Naive thymus-derived CD4-positive, alpha-beta T cell (primary cell): ENCODE results near the gene SLC40A1. TPM values are rescaled to one million over a fixed set of nuclear protein-coding genes. Genes with fewer than 3 reads are reported as not detected.

ENCODE experiments used
- ATAC-seq: fragments of 150-1000 bp; cut with Tn5 transposase; 2 replicates; pipeline ENCODE4 v1.10.0; 2021; ENCODE audit warnings: mild to moderate bottlenecking, moderate library complexity
- CTCF ChIA-PET: fragments of 350-600 bp; sonication (Branson Sonifier 250); formaldehyde crosslinking; loops from one replicate; lab custom pipeline; 2021; ENCODE audit warnings: antibody characterized with exemption; lab: Charles Lee
- POLR2A ChIA-PET: fragments of 350-600 bp; sonication (Branson Sonifier 250); formaldehyde crosslinking; loops from one replicate; lab custom pipeline; 2021; ENCODE audit warnings: antibody characterized with exemption, inconsistent platforms; lab: Charles Lee
- DNase-seq, 9 donors: peaks; one replicate each; pipeline versions ENCODE4 v3.0.0 to v3.0.0-alpha.2; 2020 to 2022; ENCODE audit warnings: mixed read lengths in 1 of 9
- H3K27ac ChIP-seq: one replicate; pipeline ENCODE4 v1.7.0; 2013; ENCODE audit warnings: mild to moderate bottlenecking, low read depth, low read length, moderate library complexity
- H3K27me3 ChIP-seq, 2 donors: one replicate each; pipeline ENCODE4 v1.7.0; 2013; ENCODE audit warnings: low read length in 2 of 2, mild to moderate bottlenecking in 2 of 2, moderate library complexity in 2 of 2; ENCODE audit not compliant: control insufficient read depth in 2 of 2, insufficient read depth in 2 of 2
- H3K36me3 ChIP-seq, 3 experiments: 1 replicate in 2 of 3; 2 replicates in 1 of 3; pipeline ENCODE4 v1.7.0; 2013; ENCODE audit warnings: low read length in 3 of 3, mild to moderate bottlenecking in 3 of 3, moderate library complexity in 1 of 3; ENCODE audit not compliant: insufficient read depth in 3 of 3, control insufficient read depth in 2 of 3
- H3K4me1 ChIP-seq, 2 donors: one replicate each; pipeline ENCODE4 v1.7.0; 2013; ENCODE audit warnings: low read length in 2 of 2, mild to moderate bottlenecking in 2 of 2, moderate library complexity in 1 of 2; ENCODE audit not compliant: control insufficient read depth in 2 of 2, insufficient read depth in 2 of 2
- H3K4me3 ChIP-seq: 2 replicates; pipeline ENCODE4 v1.7.0; 2013; ENCODE audit warnings: mild to moderate bottlenecking, low read length
- H3K9me3 ChIP-seq, 3 experiments: 1 replicate in 2 of 3; 2 replicates in 1 of 3; pipeline ENCODE4 v1.7.0; 2013; ENCODE audit warnings: low read length in 3 of 3; ENCODE audit not compliant: control insufficient read depth in 2 of 3
- H3K27ac Mint-ChIP-seq, 9 donors: one replicate each; pipeline ENCODE4 v1.8.0; 2020 to 2022; ENCODE audit warnings: mixed read lengths in 9 of 9, mild to moderate bottlenecking in 8 of 9, moderate library complexity in 5 of 9, inconsistent platforms in 2 of 9
- H3K27me3 Mint-ChIP-seq, 5 donors: one replicate each; pipeline ENCODE4 v1.8.0; 2021 to 2022; ENCODE audit warnings: mixed read lengths in 5 of 5, mild to moderate bottlenecking in 1 of 5
- H3K36me3 Mint-ChIP-seq, 5 donors: one replicate each; pipeline ENCODE4 v1.8.0; 2020 to 2022; ENCODE audit warnings: mixed read lengths in 5 of 5, mild to moderate bottlenecking in 3 of 5, inconsistent platforms in 1 of 5
- H3K4me1 Mint-ChIP-seq, 7 donors: one replicate each; pipeline ENCODE4 v1.8.0; 2020 to 2022; ENCODE audit warnings: mixed read lengths in 7 of 7, mild to moderate bottlenecking in 3 of 7, inconsistent platforms in 1 of 7
- H3K4me3 Mint-ChIP-seq, 10 donors: one replicate each; pipeline ENCODE4 v1.8.0; 2020 to 2022; ENCODE audit warnings: mild to moderate bottlenecking in 10 of 10, mixed read lengths in 10 of 10, moderate library complexity in 6 of 10, inconsistent platforms in 2 of 10
- H3K9me3 Mint-ChIP-seq, 11 donors: one replicate each; pipeline ENCODE4 v1.8.0; 2020 to 2022; ENCODE audit warnings: mixed read lengths in 11 of 11, mild to moderate bottlenecking in 4 of 11, inconsistent platforms in 1 of 11, moderate library complexity in 1 of 11
- intact Hi-C, 2 donors: fragments of 100-400 bp; cut with micrococcal nuclease; formaldehyde crosslinking; loops; one replicate each; pipeline ENCODE4 v1.15.1; 2023
- polyA plus RNA-seq, 2 donors: library from polyadenylated mRNA; unstranded; fragments of 300-500 nt; fragmentation: Illumina TruSeq; gene quantifications; one replicate each; pipeline ENCODE4 v1.2.3, GENCODE V29; 2021
- total RNA-seq, 6 experiments: library from RNA in 5 of 6; stranded (reverse) in 5 of 6; gene quantifications; 1 replicate in 5 of 6; 2 replicates in 1 of 6; pipeline ENCODE4 v1.2.3 and lab custom pipeline; 2021 to 2026

The SLC40A1 gene
- total and polyA plus RNA-seq, 7 experiments from 2014 or later, result 4.2 to 117 (median 36.1) TPM

DNA sequence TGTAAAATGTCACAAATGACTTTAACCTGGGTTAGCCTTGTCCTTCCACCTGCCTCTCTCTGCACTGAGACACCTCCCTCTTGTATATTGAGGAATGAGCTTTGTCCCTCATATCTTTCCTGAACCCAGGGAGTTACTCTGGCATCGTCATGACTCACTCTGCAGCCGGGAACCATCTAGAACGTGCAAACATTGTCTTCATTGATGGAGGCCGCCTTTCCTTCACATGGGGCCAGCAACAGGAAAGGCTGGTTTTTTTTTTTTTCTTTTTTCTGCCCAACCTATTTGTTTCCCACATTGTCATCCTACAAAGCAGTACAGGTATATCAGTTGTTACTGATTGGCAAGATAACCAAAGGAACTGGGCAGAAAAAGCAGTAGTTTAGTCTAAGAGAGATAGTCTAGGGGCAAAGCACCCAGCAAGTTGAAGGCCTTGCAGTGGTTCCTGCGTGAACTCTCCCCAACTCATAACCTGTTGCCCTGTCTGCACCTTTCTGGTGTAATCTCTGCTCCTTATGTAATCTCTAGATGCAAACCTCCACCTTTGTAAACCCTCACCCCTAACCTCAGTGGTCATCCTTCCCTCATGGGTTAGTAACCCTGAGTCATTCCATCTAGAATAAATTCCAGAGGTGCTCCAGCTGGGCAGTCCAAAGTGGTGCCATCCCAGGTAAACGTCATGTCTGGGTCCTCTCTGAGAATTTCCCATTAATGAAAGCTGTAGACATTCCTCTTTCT is 38.3 kb downstream of the SLC40A1 start:
- H3K36me3 ChIP-seq, result no peaks in the 10 kb centered on the region
- no peak for ATAC-seq
- H3K27ac ChIP-seq, result no peak overlapping the region
- H3K36me3 Mint-ChIP-seq, result peaks cover 0 to 5% (median 0%) of the 10 kb centered on the region in 5 donors
- CTCF ChIA-PET, result no interaction called here
- no peaks in the 10 kb centered on the region for H3K27me3 ChIP-seq
- H3K27ac Mint-ChIP-seq, result no peak overlapping the region
- H3K4me3 ChIP-seq, result no peak overlapping the region
- H3K4me1 Mint-ChIP-seq, result no peaks in the 10 kb centered on the region
- intact Hi-C loops, result no loop called here
- H3K9me3 Mint-ChIP-seq, result peaks cover 0 to 7% (median 3%) of the 10 kb centered on the region in 11 donors
- H3K27me3 Mint-ChIP-seq, result peaks cover 0 to 12% (median 0%) of the 10 kb centered on the region in 5 donors
- no peaks in the 10 kb centered on the region for H3K9me3 ChIP-seq
- POLR2A ChIA-PET, result no interaction called here
- no peak for DNase-seq
- H3K4me3 Mint-ChIP-seq, result no peak overlapping the region
- H3K4me1 ChIP-seq, result no peaks in the 10 kb centered on the region

DNA sequence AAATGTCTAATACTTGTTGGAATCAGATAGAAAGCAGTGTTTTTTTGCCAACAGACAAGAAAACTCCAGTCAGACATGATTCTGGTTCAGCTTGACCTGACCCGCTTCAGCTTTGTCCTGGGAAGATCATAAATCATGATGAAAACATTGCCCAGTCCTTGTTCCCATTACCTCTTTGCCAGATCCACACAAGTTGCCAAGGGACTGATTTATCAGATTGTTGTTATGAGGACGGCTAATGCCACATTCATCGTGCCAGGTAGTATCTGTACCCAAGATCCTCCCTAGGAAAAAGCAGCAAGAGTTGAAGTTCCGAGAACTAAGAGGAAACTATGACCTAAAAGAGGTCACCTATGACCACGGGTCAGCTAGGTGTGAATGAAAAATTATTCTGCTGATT is 39.0 kb downstream of the SLC40A1 start:
- no peak for DNase-seq
- no peak overlapping the region for H3K27ac Mint-ChIP-seq
- H3K9me3 Mint-ChIP-seq, result peaks cover 0 to 7% (median 3%) of the 10 kb centered on the region in 11 donors
- no peaks in the 10 kb centered on the region for H3K27me3 ChIP-seq
- no peak overlapping the region for H3K4me3 ChIP-seq
- ChIA-PET POLR2A (no interaction called here), CTCF (no interaction called here)
- no peaks in the 10 kb centered on the region for H3K4me1 Mint-ChIP-seq
- peaks cover 0 to 14% (median 0%) of the 10 kb centered on the region in 5 donors for H3K27me3 Mint-ChIP-seq
- no peaks in the 10 kb centered on the region for H3K36me3 ChIP-seq
- ATAC-seq, result no peak
- H3K4me3 Mint-ChIP-seq, result no peak overlapping the region
- H3K36me3 Mint-ChIP-seq, result peaks cover 0 to 5% (median 0%) of the 10 kb centered on the region in 5 donors
- H3K4me1 ChIP-seq, result no peaks in the 10 kb centered on the region
- no peak overlapping the region for H3K27ac ChIP-seq
- intact Hi-C loops, result no loop called here
- no peaks in the 10 kb centered on the region for H3K9me3 ChIP-seq

DNA sequence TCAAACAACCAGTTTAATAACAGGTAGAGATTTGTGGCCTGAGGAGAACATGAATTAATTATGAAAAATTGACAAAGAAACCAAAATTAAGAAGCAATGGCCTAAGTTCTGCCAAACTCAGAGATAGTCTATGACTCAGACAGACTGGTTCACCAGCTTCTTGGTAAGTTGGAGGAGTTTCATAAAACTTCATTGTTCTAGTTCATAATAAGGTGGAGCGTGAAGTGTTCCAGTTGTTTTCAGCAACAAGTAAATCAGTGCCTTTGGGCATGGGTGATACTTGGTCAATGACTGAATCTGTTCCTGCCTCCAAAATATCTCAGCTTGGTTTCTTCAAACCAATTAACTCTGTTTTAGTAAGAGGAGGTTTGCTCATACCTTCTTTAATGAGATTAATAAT is 40.0 kb downstream of the SLC40A1 start:
- Histone ChIP-seq H3K36me3 (no peaks in the 10 kb centered on the region), H3K27me3 (no peaks in the 10 kb centered on the region), H3K9me3 (no peaks in the 10 kb centered on the region), H3K27ac (no peak overlapping the region), H3K4me3 (no peak overlapping the region), H3K4me1 (no peaks in the 10 kb centered on the region)
- ChIA-PET POLR2A (interaction anchor here (0.6 kb wide), 1 partner anchor 46 kb away, joined by 4 read pairs; no protein-coding TSS in a partner anchor), CTCF (interaction anchor here (0.6 kb wide), 1 partner anchor 304 kb away, joined by 3 read pairs; no protein-coding TSS in a partner anchor)
- Mint-ChIP-seq H3K27me3 (peaks cover 0 to 14% (median 0%) of the 10 kb centered on the region in 5 donors), H3K36me3 (peaks cover 0 to 5% (median 0%) of the 10 kb centered on the region in 5 donors), H3K4me3 (no peak overlapping the region), H3K4me1 (no peaks in the 10 kb centered on the region), H3K9me3 (peaks cover 0 to 7% (median 3%) of the 10 kb centered on the region in 11 donors), H3K27ac (no peak overlapping the region)
- intact Hi-C loops, result no loop called here
- DNase-seq (no peak), ATAC-seq (no peak)

DNA sequence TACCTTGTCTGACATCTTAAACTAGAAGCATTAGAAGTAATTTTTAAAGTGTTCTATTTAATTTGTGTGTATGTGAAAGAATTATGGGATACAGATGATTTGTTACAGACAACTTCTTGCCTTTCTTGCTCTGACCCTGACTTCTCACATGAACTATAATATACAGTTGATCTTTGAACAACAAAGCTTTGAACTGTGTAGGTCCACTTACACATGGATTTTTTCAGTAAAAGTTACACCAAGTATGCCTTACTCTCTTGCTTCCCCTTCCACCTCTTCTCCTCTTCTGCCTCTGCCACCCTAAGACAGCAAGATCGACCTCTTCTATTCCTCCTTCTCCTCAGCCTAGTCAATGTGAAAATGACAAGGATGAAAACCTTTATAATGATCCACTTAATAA is 42.2 kb downstream of the SLC40A1 start:
- Histone ChIP-seq H3K4me3 (no peak overlapping the region), H3K36me3 (no peaks in the 10 kb centered on the region), H3K4me1 (no peaks in the 10 kb centered on the region), H3K27ac (no peak overlapping the region), H3K27me3 (no peaks in the 10 kb centered on the region), H3K9me3 (no peaks in the 10 kb centered on the region)
- intact Hi-C loops, result no loop called here
- peaks cover 0 to 7% (median 3%) of the 10 kb centered on the region in 11 donors for H3K9me3 Mint-ChIP-seq
- ChIA-PET CTCF (no interaction called here), POLR2A (no interaction called here)
- peaks cover 0 to 13% (median 0%) of the 10 kb centered on the region in 5 donors for H3K27me3 Mint-ChIP-seq
- no peak overlapping the region for H3K27ac Mint-ChIP-seq
- ATAC-seq (no peak), DNase-seq (no peak)
- H3K4me1 Mint-ChIP-seq, result no peaks in the 10 kb centered on the region
- no peak overlapping the region for H3K4me3 Mint-ChIP-seq
- H3K36me3 Mint-ChIP-seq, result peaks cover 0 to 5% (median 0%) of the 10 kb centered on the region in 5 donors

DNA sequence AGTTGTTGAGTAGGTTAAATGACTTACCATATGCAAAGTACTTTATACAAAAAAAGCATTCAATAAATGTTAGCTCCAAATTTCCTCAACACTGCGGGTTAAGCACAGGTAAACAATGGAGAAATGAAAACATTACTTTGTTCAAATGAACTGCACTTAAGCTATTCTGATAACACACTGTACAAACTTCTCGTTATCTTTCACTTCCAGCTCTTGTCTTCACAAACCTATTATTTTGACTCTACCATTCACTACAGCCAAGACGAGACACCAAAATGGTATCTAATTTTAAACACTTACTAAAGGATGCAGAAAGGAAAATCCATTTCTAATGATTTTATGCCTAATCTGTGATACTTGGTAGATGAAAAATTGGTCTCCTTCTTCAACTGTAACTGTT is 43.8 kb downstream of the SLC40A1 start:
- no peaks in the 10 kb centered on the region for H3K4me1 Mint-ChIP-seq
- ATAC-seq, result no peak
- H3K36me3 Mint-ChIP-seq, result no peaks in the 10 kb centered on the region
- Histone ChIP-seq H3K4me3 (no peak overlapping the region), H3K27ac (no peak overlapping the region), H3K36me3 (no peaks in the 10 kb centered on the region), H3K9me3 (no peaks in the 10 kb centered on the region), H3K4me1 (no peaks in the 10 kb centered on the region), H3K27me3 (no peaks in the 10 kb centered on the region)
- no peak overlapping the region for H3K27ac Mint-ChIP-seq
- ChIA-PET CTCF (no interaction called here), POLR2A (no interaction called here)
- H3K9me3 Mint-ChIP-seq, result no peaks in the 10 kb centered on the region
- peaks cover 0 to 13% (median 0%) of the 10 kb centered on the region in 5 donors for H3K27me3 Mint-ChIP-seq
- intact Hi-C loops, result no loop called here
- no peak for DNase-seq
- H3K4me3 Mint-ChIP-seq, result no peak overlapping the region

DNA sequence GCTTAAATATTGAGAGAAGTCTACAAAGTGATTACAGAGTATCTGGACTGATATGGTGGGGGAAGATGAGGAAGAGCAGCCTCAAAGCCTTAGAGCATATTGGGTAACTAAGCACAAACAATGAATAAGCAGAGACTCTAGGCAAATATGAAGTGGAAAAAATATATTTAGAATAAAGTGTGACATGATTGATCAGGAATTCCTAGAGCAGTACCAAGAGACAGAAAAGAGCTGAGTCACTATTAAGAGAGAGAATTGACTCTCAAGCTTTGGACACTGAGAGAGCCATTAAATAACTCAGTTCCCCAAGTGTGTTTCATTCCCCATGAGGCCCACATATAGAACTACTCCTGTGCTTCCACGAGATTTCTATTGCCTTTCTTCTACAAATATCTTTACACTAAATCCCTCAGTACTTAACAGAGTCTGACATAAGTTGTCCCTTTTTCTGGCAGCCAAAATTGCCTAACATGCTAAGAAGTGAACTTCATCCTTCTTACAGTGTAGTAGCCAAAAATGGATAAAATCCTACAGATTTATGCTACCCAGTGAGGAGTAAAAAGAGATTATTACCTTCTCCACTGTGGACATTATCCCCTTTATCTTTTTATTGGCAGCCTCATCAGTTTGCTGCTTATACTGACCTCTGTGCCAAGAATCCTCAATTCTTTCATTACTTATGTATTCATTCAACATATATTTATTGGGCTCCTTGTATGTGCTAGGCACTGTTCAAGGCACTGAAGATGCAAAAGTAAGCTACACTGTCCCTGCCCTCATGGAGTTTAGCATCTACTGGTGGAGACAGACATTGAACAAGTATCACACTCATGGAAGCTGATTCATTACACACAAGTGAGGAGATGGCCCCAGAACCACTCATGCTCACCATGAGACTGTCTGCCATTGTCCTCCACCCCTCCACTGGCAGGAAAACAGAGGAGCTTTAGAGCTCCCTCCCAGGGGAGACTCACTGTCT is 45.4 kb downstream of the SLC40A1 start:
- ATAC-seq (no peak), DNase-seq (no peak)
- ChIA-PET POLR2A (no interaction called here), CTCF (no interaction called here)
- no peak overlapping the region for H3K27ac ChIP-seq
- no peaks in the 10 kb centered on the region for H3K4me1 ChIP-seq
- no peaks in the 10 kb centered on the region for H3K4me1 Mint-ChIP-seq
- H3K9me3 Mint-ChIP-seq, result peaks cover 0 to 1% (median 0%) of the 10 kb centered on the region in 11 donors
- H3K4me3 Mint-ChIP-seq, result no peak overlapping the region
- no peaks in the 10 kb centered on the region for H3K27me3 ChIP-seq
- no peaks in the 10 kb centered on the region for H3K36me3 ChIP-seq
- peaks cover 0 to 21% (median 6%) of the 10 kb centered on the region in 5 donors for H3K27me3 Mint-ChIP-seq
- no peaks in the 10 kb centered on the region for H3K9me3 ChIP-seq
- intact Hi-C loops, result no loop called here
- no peak overlapping the region for H3K4me3 ChIP-seq
- no peaks in the 10 kb centered on the region for H3K36me3 Mint-ChIP-seq
- no peak overlapping the region for H3K27ac Mint-ChIP-seq
